Fibroblast of pulmonary artery (primary cell): ENCODE results near the gene IL32.

Source experiments
- DNase-seq: peaks from one replicate; pipeline ENCODE4 v3.0.0-alpha.2; 2010; ENCODE audit warnings: low read depth
- H3K4me3 ChIP-seq: replicated peaks from 2 replicates; pipeline ENCODE4 v1.5.1; 2011; ENCODE audit warnings: low read depth, mild to moderate bottlenecking, control low read depth, low read length, moderate library complexity
- TF ChIP-seq, protein P1 (sequence below): IDR thresholded peaks from 2 replicates; pipeline ENCODE4 v1.5.1; 2011; ENCODE audit warnings: mild to moderate bottlenecking, control low read depth, low read length, inconsistent platforms; ENCODE audit errors: missing control alignments

IL32 gene

DNA sequence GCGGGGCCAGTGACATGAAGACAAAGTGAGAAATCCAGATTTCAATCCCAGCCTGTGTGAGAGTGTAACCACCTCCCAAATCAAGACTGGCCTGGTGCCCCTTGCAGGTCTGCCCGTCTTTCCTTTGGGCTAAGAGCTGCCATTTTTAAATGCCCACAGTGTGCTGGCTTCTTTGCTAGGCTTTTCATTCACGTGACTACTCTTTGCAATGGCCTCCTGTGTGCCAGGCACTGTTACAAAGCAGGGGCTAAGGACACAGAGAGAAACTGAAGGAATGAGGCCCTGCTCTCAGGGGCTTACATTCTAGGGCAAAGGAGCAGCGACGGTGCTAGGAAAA is 33.9 kb downstream of the IL32 start:
- DNase-seq = no peak
- TF ChIP-seq, protein P1, sequence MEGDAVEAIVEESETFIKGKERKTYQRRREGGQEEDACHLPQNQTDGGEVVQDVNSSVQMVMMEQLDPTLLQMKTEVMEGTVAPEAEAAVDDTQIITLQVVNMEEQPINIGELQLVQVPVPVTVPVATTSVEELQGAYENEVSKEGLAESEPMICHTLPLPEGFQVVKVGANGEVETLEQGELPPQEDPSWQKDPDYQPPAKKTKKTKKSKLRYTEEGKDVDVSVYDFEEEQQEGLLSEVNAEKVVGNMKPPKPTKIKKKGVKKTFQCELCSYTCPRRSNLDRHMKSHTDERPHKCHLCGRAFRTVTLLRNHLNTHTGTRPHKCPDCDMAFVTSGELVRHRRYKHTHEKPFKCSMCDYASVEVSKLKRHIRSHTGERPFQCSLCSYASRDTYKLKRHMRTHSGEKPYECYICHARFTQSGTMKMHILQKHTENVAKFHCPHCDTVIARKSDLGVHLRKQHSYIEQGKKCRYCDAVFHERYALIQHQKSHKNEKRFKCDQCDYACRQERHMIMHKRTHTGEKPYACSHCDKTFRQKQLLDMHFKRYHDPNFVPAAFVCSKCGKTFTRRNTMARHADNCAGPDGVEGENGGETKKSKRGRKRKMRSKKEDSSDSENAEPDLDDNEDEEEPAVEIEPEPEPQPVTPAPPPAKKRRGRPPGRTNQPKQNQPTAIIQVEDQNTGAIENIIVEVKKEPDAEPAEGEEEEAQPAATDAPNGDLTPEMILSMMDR = no peak
- no peak overlapping the region for H3K4me3 ChIP-seq

DNA sequence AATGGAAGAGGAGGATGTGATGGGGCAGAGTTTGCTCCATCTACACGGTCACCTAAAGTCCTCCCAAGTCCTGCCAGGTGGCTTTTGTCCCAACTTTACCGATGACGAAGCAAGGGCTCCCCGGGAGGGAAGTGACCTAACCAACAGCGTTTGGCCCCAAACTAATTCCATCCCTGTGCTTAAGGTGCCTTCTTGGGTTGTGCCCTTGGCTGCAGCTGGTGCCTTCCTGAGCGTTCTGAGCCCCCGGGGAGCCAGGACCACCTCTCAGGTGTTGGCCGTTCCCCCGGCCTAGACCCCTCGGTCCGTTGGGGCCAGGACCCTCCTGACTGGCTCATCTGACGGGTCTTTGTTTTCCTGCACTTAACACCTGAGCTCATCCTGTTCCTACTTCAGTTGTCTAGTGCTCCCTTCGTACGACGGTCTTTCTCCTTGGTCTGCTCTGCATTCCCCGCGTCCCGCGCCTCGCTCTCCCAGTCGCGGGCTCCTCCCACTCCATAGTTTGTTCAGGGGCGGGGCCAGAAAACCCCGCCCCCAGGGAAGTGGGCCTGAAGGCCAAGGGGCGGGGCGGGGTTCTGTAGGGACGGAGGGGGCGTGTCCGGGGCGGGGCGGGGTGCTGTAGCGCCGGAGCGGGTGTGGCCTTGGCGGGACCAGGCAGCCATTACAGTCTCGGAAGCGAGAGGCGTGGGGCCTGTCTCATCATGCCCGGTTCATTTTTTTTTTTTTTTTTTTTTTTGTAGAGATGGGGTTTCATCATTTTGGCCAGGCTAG is 34.5 kb downstream of the IL32 start:
- H3K4me3 ChIP-seq = peak overlapping the region; percentile 13
- peak; percentile 87 for DNase-seq
- TF ChIP-seq, protein P1 = no peak

DNA sequence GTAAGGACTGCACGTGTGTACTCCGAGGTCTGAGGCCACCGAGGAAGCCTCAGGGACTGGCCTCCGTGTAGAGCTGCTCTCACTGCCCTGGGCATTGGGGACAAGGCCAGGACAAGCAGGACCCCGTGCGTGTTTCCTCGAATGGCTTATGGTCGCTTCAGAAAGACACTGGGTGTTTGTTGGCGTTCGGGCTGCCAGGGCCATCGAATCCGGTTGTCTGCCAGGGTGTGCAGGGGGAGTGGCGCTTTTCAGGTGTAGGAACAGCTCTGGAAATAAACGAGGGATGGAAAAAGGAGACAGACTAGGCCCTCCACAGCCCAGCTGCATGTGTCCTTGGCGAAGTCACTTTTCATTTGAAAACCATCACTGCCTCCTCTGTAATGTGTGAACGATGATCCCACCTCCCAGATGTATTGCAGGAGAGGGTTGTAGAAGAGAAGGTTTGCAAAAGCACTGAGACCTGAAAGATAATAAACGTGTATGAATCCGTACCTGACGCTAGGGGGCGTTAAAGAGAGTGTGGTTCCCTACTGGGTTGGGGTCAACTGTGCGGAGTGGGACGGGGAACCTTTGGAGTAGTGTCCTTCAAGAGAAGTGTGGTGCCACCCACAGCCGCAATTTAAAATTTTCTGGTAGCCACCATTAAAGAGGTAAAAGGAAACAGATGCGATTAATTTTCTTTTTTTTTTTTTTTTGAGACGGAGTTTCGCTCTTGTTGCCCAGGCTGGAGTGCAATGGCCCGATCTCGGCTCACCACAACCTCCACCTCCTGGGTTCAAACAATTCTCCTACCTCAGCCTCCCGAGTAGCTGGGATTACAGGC is 35.8 kb downstream of the IL32 start:
- TF ChIP-seq, protein P1 = peak; percentile 58
- peak; percentile 40 for DNase-seq
- H3K4me3 ChIP-seq = no peak overlapping the region

DNA sequence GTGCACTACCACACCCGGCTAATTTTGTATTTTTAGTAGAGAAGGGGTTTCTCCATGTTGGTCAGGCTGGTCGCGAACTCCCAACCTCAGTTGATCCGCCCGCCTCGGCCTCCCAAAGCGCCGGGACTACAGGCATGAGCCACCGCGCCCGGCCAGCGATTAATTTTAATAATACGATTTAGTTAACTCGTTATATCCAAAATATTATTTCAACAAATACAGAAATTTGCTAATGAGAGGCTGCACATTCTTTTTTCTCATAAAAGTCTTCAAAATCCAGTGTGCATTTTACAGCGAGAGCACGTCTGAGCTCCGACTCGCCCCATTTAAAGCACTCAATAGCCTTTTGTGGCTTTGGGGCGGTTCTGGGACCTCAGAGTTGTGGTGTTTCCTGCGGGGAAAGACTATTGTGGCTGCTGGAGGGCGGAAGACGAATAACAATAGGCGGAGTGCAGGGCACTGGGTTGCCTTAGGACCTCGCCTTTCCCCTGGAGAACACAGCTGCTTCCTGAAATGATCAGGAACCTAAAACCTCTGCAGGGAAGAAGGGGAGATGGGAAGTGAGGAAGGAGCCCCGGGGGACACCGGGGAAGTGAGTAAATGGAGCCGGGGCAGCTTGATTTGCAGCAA is 36.5 kb downstream of the IL32 start:
- DNase-seq = peak; percentile 25
- H3K4me3 ChIP-seq = no peak overlapping the region
- TF ChIP-seq, protein P1 = no peak

DNA sequence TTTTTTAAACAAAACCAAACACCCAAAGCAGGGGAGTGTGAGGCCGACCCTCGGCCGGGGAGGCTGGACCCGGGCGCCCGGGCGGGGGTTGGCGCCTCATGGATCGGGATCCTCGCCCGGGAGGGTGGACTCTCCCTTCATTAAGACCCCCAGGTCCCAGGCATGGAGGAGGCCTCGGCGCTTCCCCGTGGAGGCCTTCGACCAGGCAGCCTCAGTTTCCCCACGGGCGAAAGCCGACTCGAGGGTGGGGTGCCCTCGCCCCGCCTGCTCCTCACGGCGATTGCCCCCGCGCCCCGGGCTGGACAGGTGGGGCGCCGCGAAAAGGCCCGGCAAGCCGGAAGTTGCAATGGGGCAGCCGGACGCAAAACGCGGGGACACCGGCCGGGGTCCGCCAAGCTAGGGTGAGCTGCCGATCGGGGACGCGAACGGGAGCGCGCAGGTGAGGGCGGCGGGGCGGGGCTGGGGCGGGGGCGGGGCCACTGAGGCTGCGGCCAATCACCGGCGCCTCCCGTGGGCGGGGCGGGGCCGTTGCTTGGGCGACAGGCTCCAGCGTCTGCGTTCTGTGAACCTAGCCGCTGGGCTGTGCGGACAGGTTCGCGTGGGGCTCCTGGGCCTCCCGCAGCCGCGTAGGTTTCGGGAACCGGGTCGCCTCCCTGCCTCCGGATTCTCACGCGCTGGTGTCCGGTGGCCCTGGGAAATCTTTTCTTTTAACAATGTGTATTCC is 40.9 kb downstream of the IL32 start:
- TF ChIP-seq, protein P1 = no peak
- peak overlapping the region; percentile 66 for H3K4me3 ChIP-seq
- DNase-seq = peak; percentile 88

DNA sequence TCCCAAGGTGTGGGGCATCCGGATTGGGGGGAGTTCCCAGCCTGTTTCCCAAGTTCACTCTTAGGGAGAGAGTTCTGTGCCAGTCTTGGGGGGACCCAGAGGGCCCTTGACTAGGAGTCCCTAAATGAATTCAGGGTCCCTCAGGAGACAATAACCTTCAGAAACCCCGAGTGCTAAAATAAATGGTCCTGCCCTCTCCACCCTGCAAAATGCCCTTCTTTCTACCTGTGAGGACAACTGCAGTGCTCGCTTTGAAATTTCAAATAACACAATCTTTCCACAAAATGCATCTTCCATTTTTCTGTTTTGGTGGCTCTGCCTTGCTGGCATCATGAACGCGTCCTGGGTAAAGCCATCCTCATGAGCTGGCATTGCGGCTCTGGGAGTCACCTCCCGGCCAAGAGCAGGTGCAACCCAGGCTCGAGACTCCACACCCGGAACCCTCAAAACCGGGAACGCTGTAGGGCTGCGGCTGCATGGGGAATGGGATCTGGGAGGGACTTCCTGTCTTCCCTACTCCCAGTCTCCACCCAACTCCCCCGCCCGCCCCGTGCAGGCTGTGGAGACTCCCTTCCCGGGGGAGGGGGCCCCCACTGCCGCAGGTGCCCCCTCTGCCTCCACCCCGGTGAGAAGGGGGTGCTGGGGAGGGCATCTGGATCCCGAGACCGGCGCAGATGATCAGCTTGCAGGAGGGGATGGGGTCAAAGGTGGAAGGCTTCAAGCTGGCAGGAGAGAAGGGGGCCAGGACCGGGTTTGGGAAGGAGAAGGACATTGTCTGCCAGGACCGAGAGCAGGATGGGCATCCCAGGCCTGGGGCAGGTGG is 46.8 kb downstream of the IL32 start, which contains the start of gene ZNF205:
Gene ZNF205, plus strand, starts transcription at position 529 of the 823 bp plus-strand sequence. CDS start 845 bp downstream, outside the sequence.
- TF ChIP-seq, protein P1 = no peak
- DNase-seq = peak; percentile 78
- H3K4me3 ChIP-seq = peak within 1 kb of the TSS; percentile 90
